ENCODE data around the gene SIK2. TPM values are rescaled to one million over a fixed set of nuclear protein-coding genes. Genes with fewer than 3 reads are reported as not detected.

SIK2 gene
- total RNA-seq, 1 donor from 2014 or later = 16.3 TPM

DNA sequence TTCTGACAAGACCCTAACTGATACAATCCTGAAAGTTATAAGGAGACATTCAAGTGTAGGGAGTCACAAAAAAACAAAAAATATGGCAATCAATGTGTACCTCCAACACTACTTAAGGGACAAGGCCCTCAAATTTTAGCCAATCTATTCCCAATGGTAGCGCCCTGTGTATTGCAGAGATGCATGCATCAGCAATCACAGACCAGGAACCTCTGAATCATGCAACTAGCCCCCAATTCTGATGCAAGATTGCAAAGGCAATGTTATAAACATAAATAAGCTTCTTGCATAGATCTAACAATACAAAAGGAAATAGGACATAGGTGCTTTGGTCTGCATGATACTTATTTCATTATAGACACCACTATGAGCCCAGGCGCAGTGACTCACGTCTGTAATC lies 29.7 kb upstream of the SIK2 start:
- no peak overlapping the region for H2AFZ ChIP-seq (replicated peaks)

GRCh38 chr11:111573821-111574249 lies 28.4 kb upstream of the SIK2 start:
- Histone ChIP-seq H3F3A (ENCODE audit: low read depth) (no peaks in the 10 kb centered on the region), H3K4me2 (no peak overlapping the region), H3K79me2 (ENCODE audit: low read depth) (no peaks in the 10 kb centered on the region), H3K36me3 (no peaks in the 10 kb centered on the region), H3K4me3 (no peak overlapping the region), H3K9ac (no peak overlapping the region), H4K20me1 (ENCODE audit: low read depth) (no peaks in the 10 kb centered on the region), H3K27me3 (no peaks in the 10 kb centered on the region), H3K9me3 (ENCODE audit: low read depth) (no peaks in the 10 kb centered on the region), H3K4me1 (peaks cover 20% of the 10 kb centered on the region), H3K27ac (no peak overlapping the region), H2AFZ (replicated peaks) (no peak overlapping the region)
- DNase-seq (ENCODE audit: low spot score) = no peak
- H3K9me3 Mint-ChIP-seq = no peaks in the 10 kb centered on the region
- H3K27ac Mint-ChIP-seq = no peak overlapping the region
- TF ChIP-seq EZH2 (IDR thresholded peaks at IDR 0.05) (no peak), EZH2phosphoT487 (IDR thresholded peaks at IDR 0.05) (no peak)
- H3K36me3 Mint-ChIP-seq = no peaks in the 10 kb centered on the region
- peaks cover 17% of the 10 kb centered on the region for H3K4me1 Mint-ChIP-seq
- no peak overlapping the region for H3K4me3 Mint-ChIP-seq
- H3K27me3 Mint-ChIP-seq (ENCODE audit: insufficient read depth, low read depth) = peaks cover 2% of the 10 kb centered on the region

More for the DNA sequence above, 29.7 kb upstream of the SIK2 start:
- H3K4me3 Mint-ChIP-seq = no peak overlapping the region
- no peak overlapping the region for H3K9ac ChIP-seq
- no peaks in the 10 kb centered on the region for H3K9me3 ChIP-seq (ENCODE audit: low read depth)
- no peaks in the 10 kb centered on the region for H3K79me2 ChIP-seq (ENCODE audit: low read depth)
- peaks cover 2% of the 10 kb centered on the region for H3K27me3 Mint-ChIP-seq (ENCODE audit: insufficient read depth, low read depth)
- no peak overlapping the region for H3K27ac Mint-ChIP-seq
- peaks cover 20% of the 10 kb centered on the region for H3K4me1 ChIP-seq
- no peaks in the 10 kb centered on the region for H3K27me3 ChIP-seq
- no peak for DNase-seq (ENCODE audit: low spot score)
- TF ChIP-seq CTCF (IDR thresholded peaks at IDR 0.05) = no peak
- TF ChIP-seq EZH2phosphoT487 (IDR thresholded peaks at IDR 0.05) = no peak
- TF ChIP-seq EZH2 (IDR thresholded peaks at IDR 0.05) = no peak
- peaks cover 17% of the 10 kb centered on the region for H3K4me1 Mint-ChIP-seq
- no peaks in the 10 kb centered on the region for H4K20me1 ChIP-seq (ENCODE audit: low read depth)
- H3K36me3 Mint-ChIP-seq = no peaks in the 10 kb centered on the region
- H3K4me3 ChIP-seq = no peak overlapping the region
- no peak overlapping the region for H3K4me2 ChIP-seq
- no peak overlapping the region for H3K27ac ChIP-seq
- no peaks in the 10 kb centered on the region for H3K9me3 Mint-ChIP-seq
- H3K36me3 ChIP-seq = no peaks in the 10 kb centered on the region
- H3F3A ChIP-seq (ENCODE audit: low read depth) = no peaks in the 10 kb centered on the region

DNA sequence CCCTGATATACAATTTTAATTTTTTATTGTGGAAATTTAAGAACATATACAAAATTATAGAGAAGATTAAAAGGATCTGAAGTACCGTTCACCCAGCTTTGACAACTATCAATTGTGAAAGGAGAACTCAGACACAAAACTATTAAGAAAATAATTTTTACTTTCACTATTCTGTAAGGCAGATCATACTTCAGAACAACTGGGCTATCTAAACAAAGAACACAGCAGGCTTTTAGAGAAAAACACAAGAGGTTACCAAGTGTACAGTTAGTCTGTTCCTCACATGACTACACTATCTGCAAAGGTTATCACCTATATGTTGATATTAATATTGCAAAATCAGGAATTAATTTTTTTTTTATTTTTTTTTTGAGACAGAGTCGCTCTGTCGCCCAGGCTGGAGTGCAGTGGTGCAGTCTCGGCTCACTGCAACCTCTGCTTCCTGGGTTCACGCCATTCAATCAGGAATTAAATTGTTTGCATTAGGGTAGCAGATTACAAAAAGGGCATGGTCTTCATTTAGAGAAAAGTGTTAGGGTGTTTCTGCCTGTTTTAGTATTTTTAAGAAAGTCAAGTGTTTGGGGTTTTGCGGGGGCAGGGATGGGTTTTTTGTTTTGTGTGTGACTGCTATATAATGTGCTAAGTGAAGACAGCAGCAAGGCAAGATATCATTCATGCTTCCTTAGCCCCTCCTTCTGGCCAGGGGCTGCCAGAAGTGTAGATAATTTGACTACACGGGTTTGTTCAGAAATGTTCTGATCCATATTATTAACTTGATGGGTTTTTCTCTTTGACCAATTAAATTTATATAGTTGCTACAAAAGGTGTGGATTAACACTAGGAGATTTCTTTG lies 27.6 kb upstream of the SIK2 start:
- Mint-ChIP-seq H3K4me1 (peaks cover 17% of the 10 kb centered on the region), H3K36me3 (no peaks in the 10 kb centered on the region), H3K27ac (peak overlapping the region; percentile 12), H3K27me3 (ENCODE audit: insufficient read depth, low read depth) (peaks cover 2% of the 10 kb centered on the region), H3K4me3 (no peak overlapping the region), H3K9me3 (no peaks in the 10 kb centered on the region)
- DNase-seq (ENCODE audit: low spot score) = no peak
- no peaks in the 10 kb centered on the region for H3K27me3 ChIP-seq
- H3K27ac ChIP-seq = no peak overlapping the region
- peaks cover 22% of the 10 kb centered on the region for H3K4me1 ChIP-seq
- peak; percentile 15 for TF ChIP-seq CTCF (IDR thresholded peaks at IDR 0.05)
- no peak for TF ChIP-seq EZH2 (IDR thresholded peaks at IDR 0.05)
- TF ChIP-seq EZH2phosphoT487 (IDR thresholded peaks at IDR 0.05) = no peak
- no peak overlapping the region for H3K4me2 ChIP-seq
- H3F3A ChIP-seq (ENCODE audit: low read depth) = no peaks in the 10 kb centered on the region
- no peaks in the 10 kb centered on the region for H3K79me2 ChIP-seq (ENCODE audit: low read depth)
- H4K20me1 ChIP-seq (ENCODE audit: low read depth) = no peaks in the 10 kb centered on the region
- H3K9me3 ChIP-seq (ENCODE audit: low read depth) = no peaks in the 10 kb centered on the region
- H3K9ac ChIP-seq = no peak overlapping the region
- H2AFZ ChIP-seq (replicated peaks) = no peak overlapping the region
- no peaks in the 10 kb centered on the region for H3K36me3 ChIP-seq
- no peak overlapping the region for H3K4me3 ChIP-seq

GRCh38 chr11:111575740-111576139 lies 26.5 kb upstream of the SIK2 start:
- no peaks in the 10 kb centered on the region for H3K36me3 Mint-ChIP-seq
- no peak overlapping the region for H3K4me3 ChIP-seq
- no peak overlapping the region for H3K4me2 ChIP-seq
- no peak overlapping the region for H2AFZ ChIP-seq (replicated peaks)
- H3K27me3 ChIP-seq = no peaks in the 10 kb centered on the region
- peaks cover 6% of the 10 kb centered on the region for H3K4me1 Mint-ChIP-seq
- no peaks in the 10 kb centered on the region for H3K79me2 ChIP-seq (ENCODE audit: low read depth)
- no peaks in the 10 kb centered on the region for H3K9me3 ChIP-seq (ENCODE audit: low read depth)
- peaks cover 14% of the 10 kb centered on the region for H3K4me1 ChIP-seq
- H3K27me3 Mint-ChIP-seq (ENCODE audit: insufficient read depth, low read depth) = peaks cover 2% of the 10 kb centered on the region
- no peak overlapping the region for H3K27ac Mint-ChIP-seq
- no peaks in the 10 kb centered on the region for H3F3A ChIP-seq (ENCODE audit: low read depth)
- TF ChIP-seq CTCF (IDR thresholded peaks at IDR 0.05) (no peak), EZH2phosphoT487 (IDR thresholded peaks at IDR 0.05) (no peak), EZH2 (IDR thresholded peaks at IDR 0.05) (no peak)
- no peaks in the 10 kb centered on the region for H3K9me3 Mint-ChIP-seq
- no peaks in the 10 kb centered on the region for H4K20me1 ChIP-seq (ENCODE audit: low read depth)
- H3K36me3 ChIP-seq = no peaks in the 10 kb centered on the region
- H3K27ac ChIP-seq = no peak overlapping the region
- no peak for DNase-seq (ENCODE audit: low spot score)
- no peak overlapping the region for H3K4me3 Mint-ChIP-seq
- no peak overlapping the region for H3K9ac ChIP-seq
